SH-SY5Y (cell line): ENCODE measurements around the gene PITPNM3.

Experiments
- GATA2 ChIP-seq: IDR thresholded peaks from 2 replicates; pipeline ENCODE4 v1.6.1; 2011; ENCODE audit warnings: mild to moderate bottlenecking, low read depth, low read length
- GATA3 ChIP-seq: IDR thresholded peaks from 2 replicates; pipeline ENCODE4 v1.6.1; 2011; ENCODE audit warnings: low read depth, mild to moderate bottlenecking, low read length, moderate library complexity

PITPNM3 gene

GRCh38 chr17:6421700-6422604, 134.4 kb downstream of the PITPNM3 start:
- no peak for TF ChIP-seq GATA3
- TF ChIP-seq GATA2 = no peak

- TF ChIP-seq GATA2 (no peak), GATA3 (no peak)
Observed at GRCh38 chr17:6420173-6420641, 136.1 kb downstream of the PITPNM3 start.

DNA sequence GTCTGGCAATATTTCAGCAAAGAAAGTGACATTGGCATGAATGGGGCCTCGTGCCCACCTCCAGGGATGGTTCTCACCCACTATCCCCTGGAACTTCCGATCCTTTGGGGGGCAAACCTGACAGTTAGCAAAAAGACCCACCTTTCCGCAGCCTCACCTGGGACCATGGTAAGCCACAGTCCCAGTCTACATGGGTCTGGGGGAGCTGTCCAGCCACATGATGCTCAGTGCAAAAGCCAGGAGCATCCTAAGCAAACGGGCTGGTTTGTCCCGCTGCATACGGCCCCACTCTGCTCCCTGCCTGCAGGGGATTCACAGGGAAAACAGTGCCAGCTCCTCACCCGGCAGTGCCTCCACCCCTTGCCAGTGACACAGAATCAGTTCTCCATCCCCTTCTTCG, 140.7 kb downstream of the PITPNM3 start:
- no peak for TF ChIP-seq GATA2

DNA sequence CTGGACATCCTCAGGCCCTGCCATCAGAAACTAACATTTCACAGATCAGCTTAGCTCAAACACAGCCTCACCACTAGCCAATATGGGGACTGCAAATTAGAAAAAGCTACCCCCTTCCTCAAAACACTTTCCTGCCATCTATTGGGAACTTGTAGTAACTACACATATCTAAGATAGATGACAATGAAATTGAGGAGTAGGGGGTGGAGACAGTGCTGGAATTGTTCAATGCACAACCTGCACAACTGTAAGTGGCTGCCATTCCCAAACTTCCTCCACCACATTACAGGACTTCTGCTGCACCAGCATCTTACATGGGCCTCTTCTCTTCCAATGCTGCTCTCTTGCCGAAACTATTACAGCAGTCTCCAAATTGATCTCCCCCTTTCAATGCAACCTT, 143.3 kb downstream of the PITPNM3 start:
- TF ChIP-seq GATA3 (no peak), GATA2 (no peak)

DNA sequence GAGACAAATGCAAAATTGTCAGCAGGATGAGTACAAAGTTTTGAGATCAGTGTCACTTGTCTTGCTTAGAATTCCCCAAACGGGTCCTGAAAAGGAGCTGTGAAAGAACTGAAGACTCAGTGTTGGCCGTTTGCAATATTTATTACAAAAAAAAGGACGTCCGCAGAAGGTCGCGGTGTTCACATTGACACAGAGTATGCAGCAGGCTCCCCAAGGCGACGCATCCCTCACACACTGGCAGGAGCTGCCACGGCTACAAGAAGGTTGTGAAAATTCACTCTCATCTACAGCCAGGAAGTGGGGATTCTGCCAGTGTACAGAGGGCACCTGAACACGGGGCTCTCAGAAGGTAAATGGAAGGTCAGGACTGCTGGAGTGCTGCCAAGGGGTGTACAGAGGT, 147.6 kb downstream of the PITPNM3 start:
- TF ChIP-seq GATA3 = no peak

- TF ChIP-seq GATA3 (no peak), GATA2 (no peak)
Observed at GRCh38 chr17:6408276-6408675, 148.1 kb downstream of the PITPNM3 start.

DNA sequence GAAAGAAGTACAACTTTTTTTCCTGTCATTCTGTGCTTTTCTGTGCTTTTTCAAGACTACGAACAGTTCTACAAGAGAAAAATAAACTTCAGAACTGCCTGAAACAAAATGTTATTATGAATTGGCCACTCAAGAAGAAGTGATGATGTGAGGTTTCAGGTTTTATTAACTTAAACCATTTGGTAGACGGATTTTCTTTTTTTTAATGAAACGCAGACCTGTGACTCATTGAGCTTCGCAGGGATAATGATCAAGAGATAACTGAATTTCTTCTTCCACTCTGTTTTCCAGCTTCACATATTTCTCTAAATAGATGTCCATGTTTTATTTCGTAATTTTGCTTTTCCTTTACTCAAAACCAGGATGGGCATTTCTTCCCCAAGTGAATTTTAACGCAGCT, 154.1 kb downstream of the PITPNM3 start:
- TF ChIP-seq GATA3 = no peak
